ENCODE results near the gene RAB20. TPM values are rescaled to one million over a fixed set of nuclear protein-coding genes. Genes with fewer than 3 reads are reported as not detected.
"Not testable (repeated sequence)": the region's sequence is repeated elsewhere in the genome, so short reads cannot be mapped to it uniquely, and the experiment has no call there.

The RAB20 gene
- polyA plus RNA-seq, 1 experiment, result 2.2 TPM

DNA sequence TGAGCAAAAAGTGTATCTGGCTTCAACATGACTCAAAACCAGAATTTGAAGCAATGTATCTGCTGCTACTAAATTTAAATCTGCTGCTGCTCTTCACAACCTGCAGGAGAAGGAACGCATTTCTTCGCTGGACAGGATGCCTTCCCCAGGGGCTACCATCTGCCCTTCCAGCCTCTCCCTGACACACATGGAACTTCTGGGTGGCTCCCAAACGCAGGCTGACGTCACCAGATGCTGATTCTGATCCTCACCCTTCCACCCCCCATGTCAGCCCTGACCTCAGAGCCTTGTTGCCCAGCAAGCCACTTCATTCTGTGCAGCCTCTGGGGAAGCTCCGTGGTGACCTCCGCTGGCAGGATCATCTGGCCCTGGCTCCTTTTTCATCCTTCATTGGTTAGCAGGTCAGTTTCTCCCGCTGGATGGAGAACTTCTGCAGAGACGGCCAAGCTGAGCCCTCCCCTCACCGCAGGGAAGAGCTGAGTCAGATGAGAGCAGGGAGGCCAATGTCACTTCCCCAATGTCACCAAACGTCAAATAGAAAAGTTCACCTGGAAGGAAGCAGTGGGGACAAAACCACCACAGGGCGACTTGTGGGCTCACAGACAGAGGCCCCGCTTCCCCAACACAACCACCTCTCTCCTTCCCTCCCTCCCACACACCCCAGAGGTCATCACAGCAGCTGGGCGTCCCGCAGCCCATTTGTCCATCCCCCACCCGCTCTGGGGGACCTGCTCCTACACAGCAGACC, 14.0 kb upstream of the RAB20 start:
- H3K9me3 ChIP-seq (ENCODE audit: control insufficient read depth, insufficient read depth, low read length), result no peaks in the 10 kb centered on the region; the same call in 1 of the 2 replicates
- TF ChIP-seq CTCF (IDR thresholded peaks at IDR 0.05; ENCODE audit: low read depth, low read length), result no peak
- DNase-seq (ENCODE audit: low read depth, low spot score), result no peak
- peaks cover 50% of the 10 kb centered on the region for H3K27me3 ChIP-seq (ENCODE audit: control insufficient read depth, insufficient read depth, low read length)
- POLR2A ChIA-PET, result no interaction called here
- no peak overlapping the region for H3K27ac ChIP-seq (ENCODE audit: low read depth, low read length)
- H3K4me3 ChIP-seq (ENCODE audit: low read depth, low read length), result no peak overlapping the region
- CTCF ChIA-PET, result no interaction called here

DNA sequence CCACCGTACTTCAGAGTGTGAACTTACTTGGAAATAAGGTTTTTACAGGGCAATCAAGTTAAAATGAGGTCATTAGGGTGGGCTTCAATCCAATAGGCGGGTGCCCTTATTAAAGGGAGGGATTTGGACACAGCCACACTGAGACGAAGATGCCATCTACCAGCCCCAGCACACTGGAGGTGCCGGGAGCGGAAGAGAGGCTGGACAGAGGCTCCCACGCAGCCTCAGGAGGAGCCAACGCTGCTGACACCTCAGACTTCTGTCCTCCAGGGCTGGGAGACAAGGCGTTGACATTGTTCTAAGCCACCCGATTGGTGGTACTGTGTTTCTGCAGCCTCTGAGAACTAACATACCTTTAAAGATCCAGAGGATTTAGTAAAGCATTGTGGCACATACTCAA, 12.6 kb upstream of the RAB20 start:
- POLR2A ChIA-PET, result no interaction called here
- Histone ChIP-seq H3K9me3 (ENCODE audit: control insufficient read depth, insufficient read depth, low read length) (no peaks in the 10 kb centered on the region; the same call in 1 of the 2 replicates), H3K4me3 (ENCODE audit: low read depth, low read length) (no peak overlapping the region), H3K27me3 (ENCODE audit: control insufficient read depth, insufficient read depth, low read length) (peaks cover 53% of the 10 kb centered on the region), H3K27ac (ENCODE audit: low read depth, low read length) (no peak overlapping the region)
- DNase-seq (ENCODE audit: low read depth, low spot score), result no peak
- CTCF ChIA-PET, result no interaction called here
- no peak for TF ChIP-seq CTCF (IDR thresholded peaks at IDR 0.05; ENCODE audit: low read depth, low read length)

GRCh38 chr13:110572778-110573118, 11.2 kb upstream of the RAB20 start:
- TF ChIP-seq CTCF (IDR thresholded peaks at IDR 0.05; ENCODE audit: low read depth, low read length), result no peak
- no peaks in the 10 kb centered on the region; the same call in none of the 2 replicates for H3K9me3 ChIP-seq (ENCODE audit: control insufficient read depth, insufficient read depth, low read length)
- H3K4me3 ChIP-seq (ENCODE audit: low read depth, low read length), result no peak overlapping the region
- POLR2A ChIA-PET, result interaction anchor here (0.6 kb wide), 1 partner anchor 130 kb away, joined by 6 read pairs; no protein-coding TSS in a partner anchor
- H3K27me3 ChIP-seq (ENCODE audit: control insufficient read depth, insufficient read depth, low read length), result peaks cover 55% of the 10 kb centered on the region
- CTCF ChIA-PET, result no interaction called here
- no peak overlapping the region for H3K27ac ChIP-seq (ENCODE audit: low read depth, low read length)
- DNase-seq (ENCODE audit: low read depth, low spot score), result no peak

DNA sequence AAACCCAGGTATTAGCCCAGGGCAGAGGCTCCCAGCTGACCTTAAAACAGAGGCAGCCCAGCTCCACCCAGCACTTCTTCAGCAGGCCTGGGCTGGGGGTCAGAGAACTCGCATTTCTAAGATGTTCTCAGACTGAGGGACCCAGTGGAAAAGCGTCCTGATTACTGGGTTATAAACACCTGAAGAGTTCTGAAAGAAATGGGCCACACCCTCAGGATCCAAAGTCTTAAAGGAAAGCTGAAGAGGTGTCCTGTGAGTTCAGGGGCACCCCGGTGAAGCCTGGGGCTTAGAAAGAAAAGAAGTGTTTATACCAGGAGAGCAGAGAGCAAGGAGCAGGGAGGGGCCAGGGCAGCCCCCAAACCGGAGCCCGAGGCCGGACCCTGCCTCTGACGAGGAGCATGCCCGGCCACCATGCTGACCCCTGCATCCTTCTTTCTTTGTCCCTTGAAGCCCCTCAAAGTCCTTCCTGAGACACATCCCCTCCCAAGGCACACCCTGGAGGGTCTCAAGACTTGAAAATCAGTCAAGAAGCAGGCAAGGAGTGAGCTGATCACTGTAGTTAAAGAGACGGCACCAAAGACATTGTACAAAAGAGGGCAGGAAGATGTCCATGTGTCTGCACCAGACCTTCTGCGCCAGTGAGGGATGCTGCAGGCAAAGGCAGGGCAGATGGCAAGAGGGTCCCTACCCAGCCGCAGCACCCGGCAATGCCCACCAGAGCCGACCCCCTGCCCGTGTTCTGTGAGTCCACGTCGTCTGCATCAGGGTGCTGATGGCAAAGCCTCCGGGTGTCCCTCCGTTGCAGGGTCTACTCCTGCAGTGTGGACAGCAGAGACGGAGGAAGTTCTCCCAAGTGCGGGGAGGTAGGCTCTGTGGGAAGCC, 10.6 kb upstream of the RAB20 start:
- H3K27ac ChIP-seq (ENCODE audit: low read depth, low read length), result no peak overlapping the region
- H3K4me3 ChIP-seq (ENCODE audit: low read depth, low read length), result no peak overlapping the region
- POLR2A ChIA-PET, result interaction anchor here (0.6 kb wide), 1 partner anchor 130 kb away, joined by 6 read pairs; no protein-coding TSS in a partner anchor
- no peaks in the 10 kb centered on the region; the same call in none of the 2 replicates for H3K9me3 ChIP-seq (ENCODE audit: control insufficient read depth, insufficient read depth, low read length)
- CTCF ChIA-PET, result no interaction called here
- DNase-seq (ENCODE audit: low read depth, low spot score), result no peak
- peaks cover 55% of the 10 kb centered on the region for H3K27me3 ChIP-seq (ENCODE audit: control insufficient read depth, insufficient read depth, low read length)
- no peak for TF ChIP-seq CTCF (IDR thresholded peaks at IDR 0.05; ENCODE audit: low read depth, low read length)

- H3K27me3 ChIP-seq (ENCODE audit: control insufficient read depth, insufficient read depth, low read length), result peaks cover 52% of the 10 kb centered on the region
- ChIA-PET CTCF (no interaction called here), POLR2A (no interaction called here)
- H3K27ac ChIP-seq (ENCODE audit: low read depth, low read length), result no peak overlapping the region
- H3K9me3 ChIP-seq (ENCODE audit: control insufficient read depth, insufficient read depth, low read length), result no peaks in the 10 kb centered on the region; the same call in none of the 2 replicates
- DNase-seq (ENCODE audit: low read depth, low spot score), result no peak
- TF ChIP-seq CTCF (IDR thresholded peaks at IDR 0.05; ENCODE audit: low read depth, low read length), result no peak
- H3K4me3 ChIP-seq (ENCODE audit: low read depth, low read length), result no peak overlapping the region
Measured at GRCh38 chr13:110570886-110571285, 9.4 kb upstream of the RAB20 start.

DNA sequence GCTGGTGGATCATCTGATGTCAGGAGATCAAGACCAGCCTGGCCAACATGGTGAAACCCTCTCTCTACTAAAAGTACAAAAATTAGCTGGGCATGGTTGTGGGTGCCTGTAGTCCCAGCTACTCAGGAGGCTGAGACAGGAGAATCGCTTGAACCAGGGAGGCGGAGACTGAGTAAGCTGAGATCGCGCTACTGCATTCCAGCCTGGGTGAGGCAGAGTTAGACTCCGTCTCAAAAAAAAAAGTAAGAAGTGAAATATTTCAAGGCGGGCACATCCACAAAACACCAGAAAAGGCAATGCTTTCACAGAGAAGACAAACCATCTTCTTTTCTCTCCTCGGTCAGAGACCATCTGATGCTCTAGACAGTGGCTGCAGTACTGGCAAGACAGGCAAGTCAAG, 8.4 kb upstream of the RAB20 start:
- H3K9me3 ChIP-seq (ENCODE audit: control insufficient read depth, insufficient read depth, low read length); H3K4me3 ChIP-seq (ENCODE audit: low read depth, low read length); DNase-seq (ENCODE audit: low read depth, low spot score); H3K27ac ChIP-seq (ENCODE audit: low read depth, low read length); CTCF ChIA-PET: not testable (repeated sequence)
- H3K27me3 ChIP-seq (ENCODE audit: control insufficient read depth, insufficient read depth, low read length), result peaks cover 47% of the 10 kb centered on the region
- POLR2A ChIA-PET, result interaction anchor here (0.6 kb wide), 1 partner anchor 10 kb away, joined by 6 read pairs; no protein-coding TSS in a partner anchor
